Measurements from ENCODE around the gene EPAS1.

Gene EPAS1

DNA sequence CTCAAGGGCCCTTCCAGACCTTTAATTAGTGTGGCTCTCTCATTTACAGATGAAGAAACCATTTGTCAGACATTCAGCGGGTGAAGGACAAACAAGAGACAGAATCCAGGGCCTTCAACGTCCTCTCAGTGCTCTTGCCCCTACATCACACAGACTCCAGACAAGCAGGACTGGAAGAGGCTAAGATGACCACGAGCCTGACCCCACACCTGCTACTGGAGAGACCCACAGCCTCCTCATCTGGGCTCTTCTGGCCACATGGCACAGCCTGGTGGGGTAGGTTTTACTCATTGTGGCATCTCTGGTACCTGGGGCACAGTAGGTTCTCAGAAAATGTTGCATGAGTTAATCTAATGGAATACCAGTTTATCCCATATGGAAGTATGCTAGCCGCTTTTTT is 112.5 kb downstream of the EPAS1 start:
- DNase-seq (ENCODE audit: low read depth): no peak

GRCh38 chr2:46410273-46411244 is 113.4 kb downstream of the EPAS1 start:
- DNase-seq (ENCODE audit: low read depth): no peak

DNA sequence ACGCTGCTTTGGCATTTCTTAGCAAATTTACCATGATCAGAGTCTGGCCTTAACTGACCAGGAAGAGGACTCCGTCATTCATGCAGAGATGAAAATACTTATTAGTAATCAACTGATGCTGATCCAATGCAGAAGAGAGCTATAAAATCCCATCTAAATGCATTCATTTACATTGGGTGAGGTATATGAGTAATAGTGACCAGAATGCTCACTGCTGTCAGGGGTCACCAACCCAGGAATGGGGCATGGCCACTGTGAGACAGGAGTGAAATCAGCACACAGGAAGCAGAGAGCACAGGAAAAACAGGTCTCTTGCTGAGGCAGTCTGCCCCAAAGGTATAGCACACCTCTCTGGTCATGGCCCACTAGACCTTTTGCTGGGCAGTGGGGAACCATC is 114.0 kb downstream of the EPAS1 start:
- DNase-seq (ENCODE audit: low read depth): no peak

DNA sequence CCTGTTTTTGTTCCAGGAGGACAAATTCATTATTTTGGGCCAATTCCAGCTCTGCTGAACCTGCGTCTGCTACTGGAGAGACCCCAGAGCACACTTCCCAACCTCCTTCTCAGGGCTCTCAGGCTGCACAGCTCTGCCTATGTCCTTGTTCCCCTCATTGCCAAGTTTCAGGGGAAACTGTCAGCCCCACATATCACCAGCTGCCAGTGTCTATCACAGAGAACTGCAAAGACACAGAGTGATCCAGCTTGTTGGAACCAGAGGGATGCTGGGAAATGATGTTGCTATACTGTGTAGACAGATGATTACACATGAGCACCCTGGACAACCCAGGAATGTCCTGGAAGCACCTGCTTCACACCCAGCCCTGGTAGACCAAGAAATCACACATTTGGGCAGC is 114.8 kb downstream of the EPAS1 start:
- no peak for DNase-seq (ENCODE audit: low read depth)

DNA sequence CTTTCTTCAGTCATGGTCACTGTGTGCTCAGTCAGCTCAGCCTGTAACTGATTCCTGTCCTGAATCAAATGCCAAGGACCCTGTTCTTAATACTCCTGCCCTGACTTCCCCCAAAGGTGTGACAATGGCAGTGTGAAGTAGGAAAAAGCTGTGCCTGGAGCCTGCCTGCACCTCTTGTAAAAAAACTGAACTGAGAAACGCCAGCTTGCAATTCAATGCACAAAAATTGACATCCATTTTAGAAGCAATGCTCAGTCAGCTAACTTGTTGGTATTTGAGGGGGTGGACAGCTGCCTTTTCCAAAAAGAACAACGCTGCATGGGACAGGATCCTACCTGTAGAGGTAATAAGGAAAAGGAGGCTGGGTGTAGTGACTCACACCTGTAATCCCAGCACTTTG is 115.9 kb downstream of the EPAS1 start:
- DNase-seq (ENCODE audit: low read depth): no peak

GRCh38 chr2:46413631-46414030 is 116.4 kb downstream of the EPAS1 start:
- no peak for DNase-seq (ENCODE audit: low read depth)

GRCh38 chr2:46414701-46415100 is 117.5 kb downstream of the EPAS1 start:
- no peak for DNase-seq (ENCODE audit: low read depth)

GRCh38 chr2:46416280-46416679 is 119.1 kb downstream of the EPAS1 start:
- no peak for DNase-seq (ENCODE audit: low read depth)

- no peak for DNase-seq (ENCODE audit: low read depth)
Measured at GRCh38 chr2:46416739-46417403, 119.7 kb downstream of the EPAS1 start.

DNA sequence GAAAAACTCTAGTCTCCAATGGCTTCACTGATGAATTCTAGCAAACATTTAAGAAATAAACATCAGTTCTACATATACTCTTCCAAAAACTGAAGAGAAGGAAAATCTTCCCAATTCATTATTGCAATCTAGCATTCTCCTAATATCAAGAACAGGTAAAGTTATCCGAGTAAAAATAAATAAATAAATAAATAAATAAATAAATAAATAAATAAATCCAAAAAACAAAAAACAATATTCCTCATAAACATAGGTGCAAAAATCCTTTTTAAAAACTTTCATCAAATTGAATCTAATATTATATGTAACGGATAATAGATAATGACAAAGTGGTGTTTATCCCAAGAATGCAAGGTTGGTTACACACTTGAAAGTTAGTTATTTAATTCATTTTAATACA is 123.7 kb downstream of the EPAS1 start:
- DNase-seq (ENCODE audit: low read depth): no peak

DNA sequence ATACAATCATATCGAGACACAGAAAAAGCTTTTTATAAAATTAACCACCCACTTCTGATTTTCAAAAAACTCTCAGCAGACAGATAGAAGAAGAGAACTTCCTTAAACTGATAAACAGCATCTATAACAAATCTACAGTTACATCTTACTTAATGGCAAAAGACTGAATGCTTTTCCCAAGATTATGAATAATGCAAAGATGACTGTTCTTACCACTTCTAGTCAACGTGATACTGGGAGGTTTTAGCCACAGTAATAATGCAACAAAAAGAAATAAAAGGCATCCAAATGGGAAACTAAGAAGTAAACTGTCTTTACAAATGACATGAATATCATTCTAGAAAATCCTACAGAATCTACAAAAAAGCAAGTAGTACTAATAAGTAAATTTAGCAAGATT is 124.2 kb downstream of the EPAS1 start:
- DNase-seq (ENCODE audit: low read depth): no peak

DNA sequence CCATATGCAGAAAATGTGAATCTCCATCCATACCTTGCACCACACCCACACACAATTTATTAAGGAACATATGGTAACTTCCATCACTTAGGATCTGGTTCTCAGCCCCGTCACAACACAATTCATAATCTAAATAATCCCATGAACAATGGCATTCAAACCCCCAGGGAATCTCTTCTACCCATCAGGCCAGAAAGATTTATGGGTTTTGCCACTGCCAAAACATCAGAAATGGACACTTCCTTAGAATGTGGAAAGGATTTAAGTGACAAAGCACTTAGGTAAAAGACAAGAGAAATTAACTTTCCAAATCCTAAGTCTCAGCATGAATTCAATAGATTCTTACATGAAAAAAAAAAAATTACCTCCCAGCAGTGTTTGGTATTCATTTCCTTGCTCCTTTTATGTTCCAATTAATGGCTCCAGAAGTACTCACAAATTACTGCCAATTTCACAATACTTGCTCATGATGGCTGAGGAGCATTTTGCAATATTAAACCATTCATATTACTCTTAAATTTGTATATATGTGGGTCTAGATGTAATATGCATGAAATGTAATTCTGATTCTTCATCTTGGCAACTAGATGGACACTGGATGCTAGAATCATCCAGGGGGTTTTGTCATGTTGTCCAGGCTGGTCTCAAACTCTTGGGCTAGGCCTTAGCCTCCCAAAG is 125.6 kb downstream of the EPAS1 start:
- DNase-seq (ENCODE audit: low read depth): no peak

DNA sequence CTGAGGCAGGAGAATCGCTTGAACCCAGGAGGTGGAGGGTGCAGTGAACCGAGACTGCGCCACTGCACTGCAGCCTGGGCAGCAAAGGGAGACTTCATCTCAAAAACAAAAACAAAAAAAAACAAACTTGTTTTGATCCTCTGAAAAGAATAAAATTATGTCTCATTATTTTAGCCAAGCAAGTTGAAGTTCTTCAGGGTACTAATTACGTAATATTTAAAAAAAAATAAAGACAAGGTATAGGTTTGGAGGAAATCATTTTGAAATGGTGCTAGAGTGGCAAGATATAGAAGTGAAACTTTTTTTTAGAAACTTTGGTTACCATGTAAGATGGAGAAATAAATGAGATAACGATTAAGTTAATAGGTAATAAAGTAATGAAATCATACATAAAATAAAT is 127.7 kb downstream of the EPAS1 start:
- no peak for DNase-seq (ENCODE audit: low read depth)

DNA sequence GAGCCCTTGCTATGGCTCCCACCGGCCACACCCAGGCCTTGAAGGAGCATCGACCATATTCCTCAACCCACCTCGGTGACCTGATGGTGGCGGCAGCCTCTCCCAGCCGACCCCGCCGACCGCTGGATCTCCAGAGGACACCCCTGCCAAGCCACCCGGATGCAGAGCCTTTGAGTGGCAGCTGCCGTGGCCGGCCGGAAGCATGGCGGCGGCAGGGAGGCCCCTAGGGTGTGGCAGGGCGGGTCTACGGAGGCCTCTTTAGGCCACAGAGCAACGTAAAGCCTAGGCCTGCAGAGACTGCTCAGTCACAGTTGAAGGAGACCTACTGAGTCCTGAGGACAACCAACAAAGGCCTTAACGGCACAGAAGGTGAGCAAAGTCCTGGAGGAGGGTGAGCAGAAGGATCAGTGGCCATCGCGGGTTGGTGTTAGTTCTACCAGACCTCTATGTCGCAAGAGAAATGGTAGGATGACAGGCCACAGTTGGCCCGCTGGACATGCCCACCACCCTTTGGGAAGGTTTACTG is 131.8 kb downstream of the EPAS1 start:
- DNase-seq (ENCODE audit: low read depth): no peak

GRCh38 chr2:46430413-46430812 is 133.2 kb downstream of the EPAS1 start:
- DNase-seq (ENCODE audit: low read depth): no peak

GRCh38 chr2:46430992-46431391 is 133.8 kb downstream of the EPAS1 start:
- DNase-seq (ENCODE audit: low read depth): no peak

GRCh38 chr2:46431481-46432235 is 134.5 kb downstream of the EPAS1 start:
- DNase-seq (ENCODE audit: low read depth): no peak

GRCh38 chr2:46434851-46435273 is 137.7 kb downstream of the EPAS1 start:
- no peak for DNase-seq (ENCODE audit: low read depth)

- no peak for DNase-seq (ENCODE audit: low read depth)
Measured at GRCh38 chr2:46435353-46435752, 138.1 kb downstream of the EPAS1 start.

DNA sequence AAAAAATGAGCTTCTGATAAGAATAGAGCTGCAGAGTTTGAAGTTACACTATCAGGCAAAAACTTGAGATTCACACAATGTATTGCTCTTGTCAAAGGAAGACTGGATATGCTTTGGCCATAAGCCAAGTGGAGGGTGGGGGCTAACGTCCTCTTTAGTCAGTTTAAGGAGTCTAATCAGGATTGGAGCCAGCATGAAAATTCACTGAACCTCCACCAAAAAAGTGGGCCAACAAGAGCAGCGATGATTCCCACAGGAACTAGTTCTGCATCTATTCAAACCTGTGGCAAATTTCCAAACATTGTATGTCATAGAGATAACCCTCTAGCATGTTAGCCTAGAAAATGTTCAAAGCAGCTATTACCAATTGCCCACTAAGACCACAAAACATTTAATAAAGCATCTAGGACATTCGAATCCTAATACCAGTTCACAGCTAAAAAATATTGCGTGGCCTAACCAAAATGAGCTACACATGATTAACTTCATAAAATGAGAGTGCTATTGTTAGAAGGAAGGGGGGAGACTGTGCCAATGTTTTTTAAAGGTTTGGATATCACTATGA is 138.7 kb downstream of the EPAS1 start:
- DNase-seq (ENCODE audit: low read depth): no peak

Measured in T-helper 22 cell (primary cell).